Thyroid gland (tissue), 4 donors: ENCODE data around the gene FRAS1. TPM values are rescaled to one million over a fixed set of nuclear protein-coding genes. Genes with fewer than 3 reads are reported as not detected.
"Not testable (repeated sequence)": the region's sequence is repeated elsewhere in the genome, so short reads cannot be mapped to it uniquely, and the experiment has no call there.

Experiments used
- DNase-seq, 2 donors: peaks; one replicate each; pipeline ENCODE4 v3.0.0-alpha.2; 2019
- H3K27ac ChIP-seq, 3 donors: fragments of 200-600 bp; sonication (generic); 1 replicate in 2 of 3; 2 replicates in 1 of 3; pipeline ENCODE4 v1.5.1; 2016 to 2019; ENCODE audit warnings: mild to moderate bottlenecking in 1 of 3, moderate library complexity in 1 of 3
- H3K27me3 ChIP-seq: fragments of 200-600 bp; sonication (generic); one replicate; pipeline ENCODE4 v1.5.1; 2019
- H3K36me3 ChIP-seq, 2 donors: fragments of 200-600 bp; sonication (generic); one replicate each; pipeline ENCODE4 v1.5.1; 2016 to 2019
- H3K4me1 ChIP-seq, 2 donors: fragments of 200-600 bp; sonication (generic); one replicate each; pipeline ENCODE4 v1.5.1; 2017 to 2019
- H3K4me3 ChIP-seq, 3 donors: fragments of 200-600 bp; sonication (generic); replicated peaks in 1 of 3; 1 replicate in 2 of 3; 2 replicates in 1 of 3; pipeline ENCODE4 v1.5.1; 2016; ENCODE audit warnings: mild to moderate bottlenecking in 1 of 3
- H3K9me3 ChIP-seq: fragments of 200-600 bp; sonication (generic); one replicate; pipeline ENCODE4 v1.5.1; 2017
- CTCF ChIP-seq, 6 experiments: fragments of 200-600 bp in 3 of 6; fragments of 450-650 bp in 3 of 6; sonication (generic) in 3 of 6; IDR thresholded peaks; one replicate each; pipeline ENCODE4 v1.5.1; 2016 to 2019; ENCODE audit warnings: antibody characterized with exemption in 6 of 6, mild to moderate bottlenecking in 2 of 6, inconsistent platforms in 1 of 6, moderate library complexity in 1 of 6
- POLR2A ChIP-seq, 2 donors: fragments of 450-650 bp; IDR thresholded peaks; one replicate each; pipeline ENCODE4 v1.6.1; 2017; ENCODE audit warnings: antibody characterized with exemption in 2 of 2, mild to moderate bottlenecking in 2 of 2, moderate library complexity in 1 of 2
- WGBS, 2 donors: methylation state at CpG; one replicate each; pipeline ENCODE4 v1.1.5; 2017; 5-methylcytosine and 5-hydroxymethylcytosine counted together
- intact Hi-C: fragments of 100-400 bp; cut with DNase I; formaldehyde crosslinking; loops from one replicate; pipeline ENCODE4 v1.15.1; 2023
- total RNA-seq, 4 donors: library from RNA; depleted of rRNA; stranded (reverse); fragments of >200 nt; gene quantifications; one replicate each; pipeline ENCODE4 v1.2.3, GENCODE V29; 2016

Gene FRAS1
- total RNA-seq, 4 donors from 2014 or later, result 25.4 to 42.3 (median 31.7) TPM

- Histone ChIP-seq H3K4me3 (no peak overlapping the region), H3K27ac (no peak overlapping the region), H3K27me3 (no peaks in the 10 kb centered on the region), H3K36me3 (no peaks in the 10 kb centered on the region), H3K9me3 (no peaks in the 10 kb centered on the region), H3K4me1 (no peaks in the 10 kb centered on the region)
- intact Hi-C loops, result no loop called here
- no peak for DNase-seq
- 75 to 82% methylated on average over 7 of the region's 7 CpGs for WGBS, 2 donors
- TF ChIP-seq CTCF (IDR thresholded peaks at IDR 0.05) (no peak), POLR2A (IDR thresholded peaks at IDR 0.05) (no peak)
Measured at GRCh38 chr4:78267790-78268189, 210.7 kb downstream of the FRAS1 start.

DNA sequence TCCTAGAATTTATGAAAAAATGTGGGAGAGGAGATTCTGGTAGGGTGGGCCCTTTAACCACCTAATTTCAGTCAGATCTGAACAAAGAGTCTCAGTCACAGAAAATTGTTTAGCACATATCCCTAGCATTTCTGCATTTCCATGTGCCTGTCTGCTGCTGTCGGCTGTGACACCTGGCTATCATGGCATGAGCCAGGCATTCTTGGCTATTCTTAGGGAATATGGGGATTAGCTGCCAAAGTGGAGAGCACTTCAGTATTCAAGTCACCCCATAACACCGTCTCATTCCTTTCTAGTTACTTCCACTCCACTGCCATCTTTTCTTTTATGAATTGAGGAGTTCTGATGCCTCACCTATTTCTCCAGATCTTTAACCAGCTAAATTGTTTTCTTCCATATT, 211.5 kb downstream of the FRAS1 start:
- H3K27me3 ChIP-seq, result no peaks in the 10 kb centered on the region
- 81 to 82% methylated on average over 2 of the region's 2 CpGs for WGBS, 2 donors
- no peak overlapping the region for H3K27ac ChIP-seq
- H3K36me3 ChIP-seq, result no peaks in the 10 kb centered on the region
- H3K4me3 ChIP-seq, result no peak overlapping the region
- no peaks in the 10 kb centered on the region for H3K9me3 ChIP-seq
- H3K4me1 ChIP-seq, result no peaks in the 10 kb centered on the region
- no peak for DNase-seq
- TF ChIP-seq CTCF (IDR thresholded peaks at IDR 0.05) (no peak), POLR2A (IDR thresholded peaks at IDR 0.05) (no peak)
- intact Hi-C loops, result no loop called here

GRCh38 chr4:78275450-78275849, 218.3 kb downstream of the FRAS1 start:
- H3K27me3 ChIP-seq, H3K9me3 ChIP-seq, H3K27ac ChIP-seq, DNase-seq, H3K4me3 ChIP-seq, H3K36me3 ChIP-seq, H3K4me1 ChIP-seq, intact Hi-C loops: not testable (repeated sequence)
- WGBS, 2 donors, result 63 to 65% methylated on average over 4 of the region's 4 CpGs

DNA sequence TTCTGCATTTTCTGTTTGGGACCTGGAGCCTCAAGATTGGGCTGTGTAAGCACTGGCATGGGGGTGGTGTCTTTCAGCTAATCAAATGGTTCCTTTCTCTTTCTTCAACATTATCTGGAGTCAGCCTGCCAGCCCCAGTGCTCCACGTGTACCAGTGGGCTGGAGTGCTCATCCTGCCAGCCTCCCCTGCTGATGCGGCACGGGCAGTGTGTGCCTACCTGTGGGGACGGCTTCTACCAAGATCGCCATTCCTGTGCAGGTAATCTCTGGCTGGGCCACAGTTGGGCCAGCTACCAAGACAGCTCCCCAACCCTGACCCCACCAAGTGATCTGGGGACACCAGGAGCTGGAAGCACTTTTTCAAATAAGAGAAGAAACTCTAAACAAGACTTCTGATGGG, 229.2 kb downstream of the FRAS1 start:
- no peak overlapping the region for H3K27ac ChIP-seq
- TF ChIP-seq CTCF (IDR thresholded peaks at IDR 0.05), result no peak
- TF ChIP-seq POLR2A (IDR thresholded peaks at IDR 0.05), result no peak
- no peaks in the 10 kb centered on the region for H3K4me1 ChIP-seq
- H3K36me3 ChIP-seq, result peaks cover 0 to 3% of the 10 kb centered on the region in 2 donors
- 98 to 100% methylated on average over 1 to 5 of the region's 5 CpGs for WGBS, 2 donors
- intact Hi-C loops, result no loop called here
- no peaks in the 10 kb centered on the region for H3K27me3 ChIP-seq
- no peaks in the 10 kb centered on the region for H3K9me3 ChIP-seq
- H3K4me3 ChIP-seq, result no peak overlapping the region
- DNase-seq, result no peak

DNA sequence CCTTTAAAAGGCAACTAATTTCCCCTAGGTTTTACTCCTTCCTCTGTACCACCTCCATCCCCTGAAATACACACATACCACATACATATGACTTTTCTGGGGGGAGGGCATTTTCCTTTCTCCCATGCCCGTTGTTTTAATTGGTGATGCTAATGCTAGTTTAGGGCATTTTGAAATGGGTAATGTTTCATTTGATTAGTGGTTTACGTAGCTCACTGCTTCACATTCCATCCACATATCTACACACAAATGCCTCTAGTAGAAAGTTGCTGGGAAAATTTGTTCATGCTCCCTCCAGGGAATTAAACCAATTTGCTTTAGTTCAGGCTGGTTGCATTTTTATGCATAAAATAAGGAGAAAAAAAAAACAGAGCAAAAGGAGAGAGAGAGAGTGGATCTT, 231.2 kb downstream of the FRAS1 start:
- no peak for TF ChIP-seq CTCF (IDR thresholded peaks at IDR 0.05)
- TF ChIP-seq POLR2A (IDR thresholded peaks at IDR 0.05), result no peak
- 80 to 86% methylated on average over 2 of the region's 2 CpGs for WGBS, 2 donors
- H3K36me3 ChIP-seq, result peaks cover 0 to 3% of the 10 kb centered on the region in 2 donors

GRCh38 chr4:78291277-78291676, 234.2 kb downstream of the FRAS1 start:
- peaks cover 0 to 3% of the 10 kb centered on the region in 2 donors for H3K36me3 ChIP-seq
- intact Hi-C loops, result no loop called here
- no peak for DNase-seq
- H3K4me1 ChIP-seq, result peaks cover 0 to 4% of the 10 kb centered on the region in 2 donors
- no peak for TF ChIP-seq POLR2A (IDR thresholded peaks at IDR 0.05)
- no peak for TF ChIP-seq CTCF (IDR thresholded peaks at IDR 0.05)
- no peaks in the 10 kb centered on the region for H3K9me3 ChIP-seq
- WGBS, 2 donors, result 89 to 95% methylated on average over 3 of the region's 3 CpGs
- H3K4me3 ChIP-seq, result no peak overlapping the region
- no peaks in the 10 kb centered on the region for H3K27me3 ChIP-seq
- H3K27ac ChIP-seq, result no peak overlapping the region

More for the DNA sequence above, 231.2 kb downstream of the FRAS1 start:
- peaks cover 0 to 2% of the 10 kb centered on the region in 2 donors for H3K4me1 ChIP-seq
- no peak overlapping the region for H3K27ac ChIP-seq
- no peak overlapping the region for H3K4me3 ChIP-seq
- DNase-seq, result no peak
- intact Hi-C loops, result no loop called here
- no peaks in the 10 kb centered on the region for H3K9me3 ChIP-seq
- H3K27me3 ChIP-seq, result no peaks in the 10 kb centered on the region
